Stomach (tissue), 9 donors: ENCODE data around the gene CST7. TPM values are rescaled to one million over a fixed set of nuclear protein-coding genes. Genes with fewer than 3 reads are reported as not detected.
"Not testable (repeated sequence)": the region's sequence is repeated elsewhere in the genome, so short reads cannot be mapped to it uniquely, and the experiment has no call there.

ENCODE experiments used
- DNase-seq, 2 donors: peaks; one replicate each; pipeline versions ENCODE4 v3.0.0 to v3.0.0-alpha.2; 2013 to 2019
- H3K27ac ChIP-seq, 5 donors: fragments of 200-600 bp in 4 of 5; sonication (generic) in 4 of 5; one replicate each; pipeline ENCODE4 v1.5.1; 2013 to 2019; ENCODE audit warnings: mild to moderate bottlenecking in 1 of 5, moderate library complexity in 1 of 5
- H3K27me3 ChIP-seq, 3 donors: fragments of 200-600 bp; sonication (generic); one replicate each; pipeline ENCODE4 v1.5.1; 2017 to 2019; ENCODE audit warnings: mixed run types in 1 of 3
- H3K36me3 ChIP-seq, 4 donors: fragments of 200-600 bp; sonication (generic); 1 replicate in 3 of 4; 2 replicates in 1 of 4; pipeline ENCODE4 v1.5.1; 2016 to 2019
- H3K4me1 ChIP-seq, 4 donors: fragments of 200-600 bp; sonication (generic); one replicate each; pipeline ENCODE4 v1.5.1; 2016 to 2019
- H3K4me3 ChIP-seq, 4 donors: fragments of 200-600 bp; sonication (generic) in 3 of 4; one replicate each; pipeline ENCODE4 v1.5.1; 2016 to 2019; ENCODE audit warnings: mild to moderate bottlenecking in 1 of 4
- H3K9me3 ChIP-seq, 4 donors: fragments of 200-600 bp; sonication (generic); one replicate each; pipeline ENCODE4 v1.5.1; 2016 to 2019
- EP300 ChIP-seq: sonication (generic); formaldehyde crosslinking; IDR thresholded peaks from one replicate; pipeline ENCODE4 v1.6.1; 2017; ENCODE audit warnings: antibody characterized with exemption
- POLR2A ChIP-seq, 4 donors: fragments of 450-650 bp; IDR thresholded peaks; one replicate each; pipeline ENCODE4 v1.6.1; 2016; ENCODE audit warnings: antibody characterized with exemption in 4 of 4, control low read depth in 2 of 4, mild to moderate bottlenecking in 1 of 4, moderate library complexity in 1 of 4
- POLR2AphosphoS5 ChIP-seq, 3 donors: sonication (generic); formaldehyde crosslinking; IDR thresholded peaks; one replicate each; pipeline ENCODE4 v1.6.1; 2016; ENCODE audit warnings: antibody characterized with exemption in 3 of 3
- WGBS, 5 donors: extraction: QIAGEN DNeasy Blood & Tissue Kit in 3 of 5; methylation state at CpG; one replicate each; pipeline versions ENCODE4 v1.1.5 to v1.1.7; 2013 to 2018; 5-methylcytosine and 5-hydroxymethylcytosine counted together
- intact Hi-C: fragments of 100-400 bp; cut with DNase I; formaldehyde crosslinking; loops from one replicate; pipeline ENCODE4 v1.15.1; 2023; ENCODE audit warnings: low total_unique reads
- polyA plus RNA-seq, 3 donors: library from polyadenylated mRNA; stranded (reverse); fragments of 200-250 nt; gene quantifications; one replicate each; pipeline ENCODE4 v1.2.3, GENCODE V29; 2013
- total RNA-seq, 5 donors: library from RNA; depleted of rRNA; stranded (reverse); fragments of >200 nt; gene quantifications; one replicate each; pipeline versions ENCODE4 v1.1.0 to v1.2.3, GENCODE V29; 2014 to 2016
- TF ChIP-seq, protein P1 (sequence below), 7 experiments: fragments of 450-650 bp in 4 of 7; fragments of 200-600 bp in 3 of 7; sonication (generic) in 3 of 7; IDR thresholded peaks; one replicate each; pipeline ENCODE4 v1.5.1; 2016 to 2019; ENCODE audit warnings: antibody characterized with exemption in 7 of 7, control low read depth in 2 of 7, mild to moderate bottlenecking in 1 of 7
- donor health status: healthy with polysubstance abuse.
- donor health status: Bipolar disorder and iron deficiency.
- donor health status: healthy.

CST7 gene
- total and polyA plus RNA-seq, 8 donors: 0.87 to 8.3 (median 2.5) TPM; not detected in 1

DNA sequence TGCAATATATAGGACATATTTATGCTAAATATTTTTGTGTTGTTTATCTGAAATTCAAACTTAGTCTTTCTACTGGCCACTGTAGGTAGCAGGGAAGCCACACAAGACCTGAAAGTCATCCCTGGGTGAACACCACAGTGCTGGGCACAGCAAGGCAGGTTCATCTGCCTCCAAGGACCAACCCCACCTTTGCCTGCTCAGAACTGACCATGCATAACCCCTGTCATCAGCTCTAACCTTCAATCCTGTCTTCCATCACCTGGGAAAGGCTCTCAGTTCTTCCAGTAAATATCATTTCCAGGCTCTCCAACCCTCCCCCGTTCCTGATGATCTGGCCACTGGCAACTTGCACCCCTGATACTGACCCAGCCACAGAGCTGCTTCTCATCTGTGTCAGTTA lies 32.7 kb upstream of the CST7 start:
- Histone ChIP-seq H3K9me3 (no peaks in the 10 kb centered on the region), H3K4me3 (no peak overlapping the region), H3K27ac (no peak overlapping the region), H3K27me3 (peaks cover 0 to 8% (median 0%) of the 10 kb centered on the region in 3 donors), H3K36me3 (no peaks in the 10 kb centered on the region), H3K4me1 (peaks cover 3 to 14% (median 11%) of the 10 kb centered on the region in 4 donors)
- intact Hi-C loops: loop anchor here (5.0 kb wide), 1 partner anchor 759 kb away; no protein-coding TSS in a partner anchor
- 87 to 96% (median 91%) methylated on average over 1 of the region's 1 CpG for WGBS, 5 donors
- TF ChIP-seq POLR2AphosphoS5 (IDR thresholded peaks at IDR 0.05): no peak
- no peak for TF ChIP-seq POLR2A (IDR thresholded peaks at IDR 0.05)
- TF ChIP-seq EP300: no peak
- TF ChIP-seq, protein P1, sequence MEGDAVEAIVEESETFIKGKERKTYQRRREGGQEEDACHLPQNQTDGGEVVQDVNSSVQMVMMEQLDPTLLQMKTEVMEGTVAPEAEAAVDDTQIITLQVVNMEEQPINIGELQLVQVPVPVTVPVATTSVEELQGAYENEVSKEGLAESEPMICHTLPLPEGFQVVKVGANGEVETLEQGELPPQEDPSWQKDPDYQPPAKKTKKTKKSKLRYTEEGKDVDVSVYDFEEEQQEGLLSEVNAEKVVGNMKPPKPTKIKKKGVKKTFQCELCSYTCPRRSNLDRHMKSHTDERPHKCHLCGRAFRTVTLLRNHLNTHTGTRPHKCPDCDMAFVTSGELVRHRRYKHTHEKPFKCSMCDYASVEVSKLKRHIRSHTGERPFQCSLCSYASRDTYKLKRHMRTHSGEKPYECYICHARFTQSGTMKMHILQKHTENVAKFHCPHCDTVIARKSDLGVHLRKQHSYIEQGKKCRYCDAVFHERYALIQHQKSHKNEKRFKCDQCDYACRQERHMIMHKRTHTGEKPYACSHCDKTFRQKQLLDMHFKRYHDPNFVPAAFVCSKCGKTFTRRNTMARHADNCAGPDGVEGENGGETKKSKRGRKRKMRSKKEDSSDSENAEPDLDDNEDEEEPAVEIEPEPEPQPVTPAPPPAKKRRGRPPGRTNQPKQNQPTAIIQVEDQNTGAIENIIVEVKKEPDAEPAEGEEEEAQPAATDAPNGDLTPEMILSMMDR (IDR thresholded peaks at IDR 0.05): no peak
- DNase-seq: no peak

DNA sequence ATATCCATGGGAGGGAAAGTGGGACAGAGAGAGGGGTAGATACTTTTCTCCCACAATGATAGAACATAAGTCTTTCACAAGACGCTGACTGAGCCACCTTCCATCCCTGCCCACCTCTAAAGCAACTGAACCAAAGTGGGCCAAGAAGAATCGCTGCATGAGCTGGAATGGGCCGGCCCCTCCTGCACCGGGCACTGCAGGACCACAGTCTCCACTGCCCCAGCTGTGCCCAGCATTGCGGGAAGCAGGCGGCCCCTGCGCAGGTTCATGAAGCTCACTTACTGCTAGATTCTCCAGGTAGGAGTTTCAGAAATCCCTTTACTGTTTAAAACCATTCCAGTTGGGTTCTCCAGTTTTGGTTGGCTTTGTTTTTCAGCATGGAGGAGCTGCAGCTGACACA lies 32.0 kb upstream of the CST7 start:
- H3K36me3 ChIP-seq: no peaks in the 10 kb centered on the region
- H3K4me1 ChIP-seq: peaks cover 3 to 14% (median 11%) of the 10 kb centered on the region in 4 donors
- intact Hi-C loops: loop anchor here (5.0 kb wide), 1 partner anchor 760 kb away; no protein-coding TSS in a partner anchor
- no peak overlapping the region for H3K27ac ChIP-seq
- 86 to 90% (median 88%) methylated on average over 7 of the region's 7 CpGs for WGBS, 5 donors
- H3K27me3 ChIP-seq: peaks cover 0 to 8% (median 0%) of the 10 kb centered on the region in 3 donors
- TF ChIP-seq, protein P1 (IDR thresholded peaks at IDR 0.05): no peak
- TF ChIP-seq EP300 (no peak), POLR2A (IDR thresholded peaks at IDR 0.05) (no peak), POLR2AphosphoS5 (IDR thresholded peaks at IDR 0.05) (no peak)
- DNase-seq: no peak
- no peak overlapping the region for H3K4me3 ChIP-seq
- no peaks in the 10 kb centered on the region for H3K9me3 ChIP-seq

DNA sequence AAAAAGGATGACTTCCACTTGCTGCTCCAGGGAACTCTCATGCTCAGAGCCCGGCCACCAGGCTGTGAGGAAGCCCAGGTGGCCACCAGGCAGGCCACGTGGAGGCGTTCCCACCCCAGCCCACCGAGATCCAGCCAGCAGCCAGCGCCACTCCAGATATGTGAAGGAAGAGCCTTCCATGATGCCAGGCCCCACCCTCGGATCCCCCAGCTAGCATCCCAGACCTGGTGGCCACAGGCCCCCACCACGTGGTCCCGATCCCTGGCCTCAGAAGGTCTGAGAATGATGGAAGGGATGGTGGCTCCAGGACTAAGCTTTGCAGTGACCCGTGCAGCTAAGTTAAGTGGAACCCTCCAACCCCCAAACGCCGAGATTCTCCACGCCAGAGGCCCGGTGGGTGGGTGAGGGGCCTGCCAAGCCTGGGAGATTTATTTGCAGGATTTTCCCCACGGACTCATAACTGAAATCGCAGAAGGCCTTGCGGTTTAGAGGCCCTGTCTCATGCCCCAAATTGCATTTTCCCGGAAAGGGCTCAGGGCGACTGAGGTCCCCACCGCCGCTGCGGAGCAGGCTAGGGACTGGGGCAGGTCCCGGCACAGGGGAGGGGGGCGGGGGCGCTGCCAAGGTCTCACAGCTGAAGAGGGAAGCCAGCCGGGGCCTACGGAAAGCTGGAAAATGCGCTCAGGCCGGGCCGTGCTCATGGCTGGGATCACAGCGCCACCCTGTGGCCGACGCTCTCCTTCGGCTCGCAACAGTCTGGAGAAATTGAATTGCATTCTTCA lies 31.1 kb upstream of the CST7 start:
- no peaks in the 10 kb centered on the region for H3K36me3 ChIP-seq
- DNase-seq: peak; percentile 78 to 94
- intact Hi-C loops: loop anchor here (5.0 kb wide), 1 partner anchor 761 kb away; no protein-coding TSS in a partner anchor
- no peaks in the 10 kb centered on the region for H3K9me3 ChIP-seq
- TF ChIP-seq, protein P1 (IDR thresholded peaks at IDR 0.05): peak in 5 of 7 experiments; percentile 64 to 85 (median 79)
- no peak for TF ChIP-seq EP300
- H3K4me1 ChIP-seq: peaks cover 3 to 14% (median 11%) of the 10 kb centered on the region in 4 donors
- H3K27me3 ChIP-seq: no peaks in the 10 kb centered on the region
- WGBS, 5 donors: 20 to 36% (median 33%) methylated on average over 24 to 34 of the region's 34 CpGs
- no peak overlapping the region for H3K27ac ChIP-seq
- peak overlapping the region in 1 of 4 donors; percentile 18 for H3K4me3 ChIP-seq

DNA sequence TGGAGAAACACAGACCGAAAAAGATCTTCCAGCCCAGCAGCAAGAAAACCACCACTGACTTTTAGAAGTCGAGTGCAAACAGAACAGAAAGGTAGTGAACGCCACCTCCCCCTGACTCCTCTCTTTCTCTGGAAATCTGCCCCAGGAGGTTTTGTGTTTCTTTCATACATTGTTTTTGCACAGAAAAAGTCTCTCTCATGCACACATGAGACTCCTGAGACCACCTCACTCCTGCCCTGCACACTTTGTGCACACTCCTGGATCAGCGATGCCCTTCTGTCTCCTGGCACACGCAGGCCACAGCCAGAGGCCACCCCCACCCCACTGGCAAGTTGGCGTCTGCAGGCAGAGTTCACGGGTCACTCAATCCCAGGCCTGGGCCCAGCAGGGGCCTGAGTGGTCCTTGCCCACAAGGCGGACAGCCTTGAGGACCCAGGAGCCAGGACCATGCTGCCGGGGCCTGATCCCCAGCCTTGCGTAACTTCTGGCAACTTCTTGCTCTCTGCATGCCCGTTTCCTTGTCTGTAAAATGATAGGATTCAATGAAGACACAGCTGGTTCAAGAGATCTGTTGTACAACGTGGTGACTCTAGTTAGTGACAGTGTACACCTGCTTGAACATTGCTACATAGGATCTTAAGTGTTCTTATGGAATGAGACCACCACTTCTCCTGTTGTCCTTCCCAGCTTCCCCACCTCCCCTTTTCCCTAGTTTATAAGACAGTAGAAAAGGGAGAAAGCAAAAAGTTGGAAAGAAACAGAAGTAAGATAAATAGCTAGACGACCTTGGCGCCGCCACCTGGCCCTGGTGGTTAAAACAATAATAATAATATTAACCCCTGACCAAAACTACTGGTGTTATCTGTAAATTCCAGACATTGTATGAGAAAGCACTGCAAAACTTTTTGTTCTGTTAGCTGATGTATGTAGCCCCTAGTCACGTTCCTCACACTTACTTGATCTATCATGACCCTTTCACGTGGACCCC lies 30.2 kb upstream of the CST7 start:
- Histone ChIP-seq H3K4me1 (peaks cover 3 to 14% (median 11%) of the 10 kb centered on the region in 4 donors), H3K27ac (no peak overlapping the region), H3K36me3 (no peaks in the 10 kb centered on the region), H3K27me3 (no peaks in the 10 kb centered on the region), H3K9me3 (no peaks in the 10 kb centered on the region), H3K4me3 (no peak overlapping the region)
- intact Hi-C loops: loop anchor here (5.0 kb wide), 1 partner anchor 762 kb away; no protein-coding TSS in a partner anchor
- peak in 1 of 2 donors; percentile 12 for DNase-seq
- TF ChIP-seq POLR2AphosphoS5 (IDR thresholded peaks at IDR 0.05) (no peak), EP300 (no peak), POLR2A (IDR thresholded peaks at IDR 0.05) (no peak)
- TF ChIP-seq, protein P1 (IDR thresholded peaks at IDR 0.05): no peak
- 39 to 54% (median 45%) methylated on average over 16 to 17 of the region's 17 CpGs for WGBS, 5 donors

DNA sequence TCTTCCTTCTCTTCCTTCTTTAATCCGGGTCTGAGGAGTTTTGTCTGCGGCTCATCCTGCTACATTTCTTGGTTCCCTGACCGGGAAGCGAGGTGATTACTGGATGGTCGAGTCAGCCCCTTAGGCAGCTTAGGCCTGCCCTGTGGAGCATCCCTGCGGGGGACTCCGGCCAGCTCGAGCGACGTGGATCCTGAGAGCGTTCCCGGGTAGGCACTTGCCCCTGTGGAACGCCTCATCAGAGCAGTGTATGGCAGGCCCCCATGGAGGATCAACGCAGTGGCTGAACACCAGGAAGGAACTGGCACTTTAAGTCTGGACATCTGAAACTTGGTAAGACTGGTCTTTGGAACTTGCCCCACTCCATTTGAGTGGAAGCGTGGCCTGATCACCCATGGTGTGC lies 29.4 kb upstream of the CST7 start:
- WGBS, 5 donors: 86 to 95% (median 91%) methylated on average over 15 of the region's 15 CpGs
- intact Hi-C loops: loop anchor here (5.0 kb wide), 1 partner anchor 762 kb away; no protein-coding TSS in a partner anchor

DNA sequence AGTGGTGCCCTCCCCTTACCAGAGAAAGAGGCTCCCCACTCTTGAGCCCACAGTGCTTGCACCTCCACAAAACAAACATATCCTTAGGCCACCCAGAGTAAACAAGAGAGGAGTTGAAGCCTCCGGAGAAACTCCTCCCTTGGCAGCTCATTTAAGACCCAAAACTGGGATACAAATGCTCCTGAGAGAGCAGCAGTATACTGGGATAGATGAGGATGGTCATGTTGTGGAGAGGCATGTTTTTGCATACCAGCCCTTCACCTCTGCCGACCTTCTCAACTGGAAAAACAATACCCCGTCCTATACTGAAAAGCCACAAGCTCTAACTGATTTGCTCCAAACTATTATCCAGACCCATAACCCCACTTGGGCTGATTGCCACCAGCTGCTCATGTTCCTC lies 28.4 kb upstream of the CST7 start:
- H3K36me3 ChIP-seq, DNase-seq, H3K27me3 ChIP-seq, intact Hi-C loops, H3K27ac ChIP-seq, H3K9me3 ChIP-seq, H3K4me3 ChIP-seq: not testable (repeated sequence)
- WGBS, 5 donors: 23 to 49% (median 35%) methylated on average over 3 of the region's 3 CpGs
- H3K4me1 ChIP-seq: peaks cover 3 to 14% (median 11%) of the 10 kb centered on the region in 4 donors

More for the DNA sequence above, 29.4 kb upstream of the CST7 start:
- not testable (repeated sequence) for H3K4me3 ChIP-seq, H3K27ac ChIP-seq, H3K36me3 ChIP-seq, H3K27me3 ChIP-seq, DNase-seq, H3K9me3 ChIP-seq
- H3K4me1 ChIP-seq: peaks cover 3 to 14% (median 11%) of the 10 kb centered on the region in 4 donors
